HepG2 (cell line): Measurements from ENCODE around the gene ANLN.

ENCODE experiments used
- CEBPB ChIP-seq: IDR thresholded peaks from 2 replicates; pipeline ENCODE4 v1.6.1; 2011; ENCODE audit warnings: low read depth, low read length, improper control_type of control experiment, borderline replicate concordance
- GPN1 ChIP-seq: sonication (generic); formaldehyde crosslinking; IDR thresholded peaks from 2 replicates; pipeline ENCODE4 v1.5.1; 2020; ENCODE audit warnings: missing genetic modification reagents, borderline replicate concordance
- HNRNPLL ChIP-seq: fragments of 200-400 bp; formaldehyde crosslinking; IDR thresholded peaks from 2 replicates; pipeline ENCODE4 v1.6.1; 2017; ENCODE audit warnings: mild to moderate bottlenecking, low read depth, low read length; ENCODE audit not compliant: poor library complexity, severe bottlenecking
- MAFF ChIP-seq: IDR thresholded peaks from 2 replicates; pipeline ENCODE4 v1.6.1; 2011; ENCODE audit warnings: low read depth, low read length, improper control_type of control experiment
- POLR2A ChIP-seq, 2 experiments: IDR thresholded peaks; 2 replicates each; pipeline ENCODE4 v1.6.1; 2011; ENCODE audit warnings: low read depth in 2 of 2, low read length in 2 of 2, mild to moderate bottlenecking in 1 of 2, moderate library complexity in 1 of 2; ENCODE audit not compliant: insufficient read depth in 1 of 2
- POLR2AphosphoS5 ChIP-seq: IDR thresholded peaks from 2 replicates; pipeline ENCODE4 v1.6.1; 2012; ENCODE audit warnings: low read depth, low read length
- TF ChIP-seq, protein P1 (sequence below): sonication (generic); formaldehyde crosslinking; IDR thresholded peaks from 2 replicates; pipeline ENCODE4 v1.5.0; 2020; ENCODE audit warnings: mild to moderate bottlenecking, missing genetic modification reagents, moderate library complexity

DNA sequence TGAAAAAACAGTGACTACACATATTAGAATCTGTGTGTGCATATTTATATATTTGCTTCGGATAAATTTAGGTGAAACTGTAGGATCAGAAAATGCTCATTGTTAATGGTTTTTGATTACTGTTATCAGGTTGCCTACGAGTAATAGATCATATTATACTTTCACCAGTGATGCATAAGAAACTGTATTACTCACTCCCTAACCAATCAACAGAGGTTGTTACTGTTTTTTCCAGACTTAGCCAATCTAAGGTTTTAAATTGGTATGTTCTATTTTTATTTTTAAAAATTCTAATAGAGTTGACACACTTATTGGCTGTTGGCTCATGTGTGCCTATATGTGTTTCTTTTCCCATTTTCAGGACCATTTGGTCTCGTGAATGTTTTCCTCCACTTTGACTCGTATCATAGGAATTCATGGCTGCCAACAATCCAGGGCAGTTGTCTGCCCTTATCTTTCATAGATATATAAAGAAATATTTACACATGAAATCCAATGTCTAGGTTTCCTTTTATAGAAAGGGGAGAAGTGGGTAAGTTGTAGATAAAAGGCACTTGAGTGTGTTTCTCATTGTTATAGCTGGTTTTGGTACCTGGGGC, 59.2 kb downstream of the ANLN start:
- TF ChIP-seq HNRNPLL (no peak), POLR2A (IDR thresholded peaks at IDR 0.05; ENCODE audit: insufficient read depth in 1 of 2, low read depth in 2 of 2, low read length in 2 of 2) (no peak), CEBPB (no peak), POLR2AphosphoS5 (no peak), MAFF (no peak), GPN1 (CRISPR knock-in tag) (no peak)
- TF ChIP-seq, protein P1, sequence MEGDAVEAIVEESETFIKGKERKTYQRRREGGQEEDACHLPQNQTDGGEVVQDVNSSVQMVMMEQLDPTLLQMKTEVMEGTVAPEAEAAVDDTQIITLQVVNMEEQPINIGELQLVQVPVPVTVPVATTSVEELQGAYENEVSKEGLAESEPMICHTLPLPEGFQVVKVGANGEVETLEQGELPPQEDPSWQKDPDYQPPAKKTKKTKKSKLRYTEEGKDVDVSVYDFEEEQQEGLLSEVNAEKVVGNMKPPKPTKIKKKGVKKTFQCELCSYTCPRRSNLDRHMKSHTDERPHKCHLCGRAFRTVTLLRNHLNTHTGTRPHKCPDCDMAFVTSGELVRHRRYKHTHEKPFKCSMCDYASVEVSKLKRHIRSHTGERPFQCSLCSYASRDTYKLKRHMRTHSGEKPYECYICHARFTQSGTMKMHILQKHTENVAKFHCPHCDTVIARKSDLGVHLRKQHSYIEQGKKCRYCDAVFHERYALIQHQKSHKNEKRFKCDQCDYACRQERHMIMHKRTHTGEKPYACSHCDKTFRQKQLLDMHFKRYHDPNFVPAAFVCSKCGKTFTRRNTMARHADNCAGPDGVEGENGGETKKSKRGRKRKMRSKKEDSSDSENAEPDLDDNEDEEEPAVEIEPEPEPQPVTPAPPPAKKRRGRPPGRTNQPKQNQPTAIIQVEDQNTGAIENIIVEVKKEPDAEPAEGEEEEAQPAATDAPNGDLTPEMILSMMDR (CRISPR knock-in tag), result no peak
